GM18868 (cell line): ENCODE results near the gene ATRX.
"Not testable (repeated sequence)": the region's sequence is repeated elsewhere in the genome, so short reads cannot be mapped to it uniquely, and the experiment has no call there.

Experiments
- ATAC-seq: cut with Tn5 transposase; IDR thresholded peaks from one replicate; pipeline ENCODE4 v1.9.1; 2021; ENCODE audit warnings: mild to moderate bottlenecking, moderate library complexity; ENCODE audit not compliant: unreplicated experiment

Gene ATRX

DNA sequence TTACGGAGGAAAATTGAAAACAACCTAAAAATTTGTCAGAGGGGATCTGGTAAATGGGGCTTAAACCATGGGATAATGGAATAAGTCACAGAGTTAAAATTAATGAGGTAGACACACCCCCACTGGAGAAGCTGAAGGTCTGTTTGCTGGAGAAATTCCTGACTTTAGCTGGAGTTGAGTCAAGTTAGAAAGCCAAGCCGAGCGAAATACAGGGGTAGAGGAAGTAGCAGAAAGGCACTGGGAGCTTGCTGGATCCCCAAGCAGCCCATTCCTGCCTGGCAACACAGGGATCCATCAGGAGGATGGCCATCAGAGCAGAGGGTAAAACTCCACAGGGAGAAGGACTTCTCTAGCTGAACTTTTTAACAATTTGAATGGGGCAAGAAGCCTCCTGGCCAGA lies 163.8 kb downstream of the ATRX start:
- no peak for ATAC-seq

GRCh38 chrX:77621453-77621852 lies 164.6 kb downstream of the ATRX start:
- not testable (repeated sequence) for ATAC-seq

DNA sequence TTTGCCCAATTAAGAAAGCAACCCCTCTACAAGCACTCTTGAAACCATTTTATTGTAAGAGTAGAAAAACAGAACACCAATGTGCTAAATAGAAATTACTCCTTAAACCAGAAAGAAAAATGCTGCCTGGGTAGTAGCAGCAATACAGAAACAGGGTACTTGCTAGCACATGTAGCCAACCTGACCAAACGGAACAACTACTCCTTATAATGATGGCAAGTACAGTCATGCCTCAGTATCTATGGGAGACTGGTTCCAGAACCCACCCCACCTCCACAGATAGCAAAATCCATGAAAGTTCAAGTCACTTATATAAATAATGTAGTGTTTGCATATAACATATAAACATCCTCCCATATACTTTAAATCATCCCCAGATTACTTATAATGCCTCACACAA lies 168.8 kb downstream of the ATRX start:
- no peak for ATAC-seq

- ATAC-seq = no peak
Observed at GRCh38 chrX:77603635-77604336, 182.2 kb downstream of the ATRX start.

DNA sequence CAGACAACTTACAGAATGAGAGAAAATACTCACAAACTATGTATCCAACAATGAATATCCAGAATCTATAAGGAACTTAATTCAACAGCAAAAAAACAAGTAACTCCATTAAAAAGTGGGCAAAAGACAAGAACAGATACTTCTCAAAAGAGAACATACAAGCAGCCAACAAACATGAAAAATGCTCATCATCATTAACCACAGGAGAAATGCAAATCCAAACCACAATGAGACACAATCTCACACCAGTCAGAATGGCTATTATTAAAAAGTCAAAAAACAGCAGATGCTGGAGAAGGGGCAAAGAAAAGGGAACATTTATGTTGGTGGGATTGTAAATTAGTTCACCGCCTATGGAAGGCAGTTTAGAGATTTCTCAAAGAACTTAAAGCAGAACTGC lies 188.5 kb downstream of the ATRX start:
- no peak for ATAC-seq

- no peak for ATAC-seq
Observed at GRCh38 chrX:77597090-77597489, 188.9 kb downstream of the ATRX start.

DNA sequence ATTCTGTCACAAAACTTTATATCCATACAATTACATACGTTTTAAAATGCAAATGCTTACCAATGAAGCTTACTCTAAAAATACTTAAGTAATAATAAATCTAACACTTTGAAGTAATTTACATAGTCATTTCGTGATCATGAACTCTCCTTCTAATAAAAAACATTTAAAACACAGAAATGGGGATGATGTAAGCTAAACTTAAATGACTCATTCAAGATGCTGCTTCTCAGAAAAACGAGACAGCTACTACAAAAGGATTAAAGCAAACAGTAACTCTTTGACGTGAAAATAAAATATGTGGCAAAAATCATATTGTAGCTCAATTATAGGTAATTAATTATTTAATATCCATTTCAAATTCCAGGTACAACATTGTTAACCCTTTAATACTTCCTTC lies 190.2 kb downstream of the ATRX start:
- no peak for ATAC-seq

- ATAC-seq = no peak
Observed at GRCh38 chrX:77572322-77572721, 213.7 kb downstream of the ATRX start.

GRCh38 chrX:77565278-77565677 lies 220.7 kb downstream of the ATRX start:
- ATAC-seq = no peak

- no peak for ATAC-seq
Observed at GRCh38 chrX:77564823-77565222, 221.2 kb downstream of the ATRX start.

GRCh38 chrX:77561372-77561771 lies 224.6 kb downstream of the ATRX start:
- ATAC-seq = no peak

DNA sequence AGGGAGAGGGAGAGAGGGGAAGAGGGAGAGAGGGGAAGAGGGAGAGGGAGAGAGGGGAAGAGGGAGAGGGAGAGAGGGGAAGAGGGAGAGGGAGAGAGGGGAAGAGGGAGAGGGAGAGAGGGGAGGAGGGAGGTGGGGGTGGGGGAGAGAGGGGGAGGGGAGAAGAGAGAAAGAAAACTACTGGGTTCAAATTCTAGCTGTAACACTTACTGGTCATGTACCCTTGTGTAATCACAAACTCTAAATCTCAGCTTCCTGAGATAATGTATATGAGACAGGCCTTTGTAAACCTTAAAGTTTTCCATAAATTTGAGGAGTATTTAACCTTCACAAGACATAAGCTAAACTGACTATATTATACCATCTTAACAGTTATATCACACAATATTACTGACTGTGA lies 229.7 kb downstream of the ATRX start:
- ATAC-seq = no peak

DNA sequence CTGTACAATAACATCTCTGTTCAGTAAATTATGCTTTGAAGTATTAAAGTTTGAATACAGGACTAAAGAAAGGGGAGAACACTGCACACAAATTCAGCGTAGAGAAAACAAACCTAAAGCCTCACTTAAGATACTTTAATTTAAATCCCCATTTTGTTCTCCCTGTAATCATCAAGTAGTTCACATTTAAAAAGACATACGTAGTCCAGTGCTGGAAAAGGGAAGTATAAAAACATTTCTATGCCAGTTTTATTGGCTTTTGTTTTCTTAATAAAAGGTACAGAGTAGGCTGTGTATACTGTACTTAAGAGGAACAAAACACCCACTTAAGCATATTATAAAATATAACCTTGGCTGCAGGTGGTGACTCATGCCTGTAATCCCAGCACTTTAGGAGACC lies 237.3 kb downstream of the ATRX start:
- ATAC-seq = no peak

- not testable (repeated sequence) for ATAC-seq
Observed at GRCh38 chrX:77539778-77540177, 246.2 kb downstream of the ATRX start.

GRCh38 chrX:77531261-77531660 lies 254.8 kb downstream of the ATRX start:
- ATAC-seq = not testable (repeated sequence)

GRCh38 chrX:77528034-77528433 lies 258.0 kb downstream of the ATRX start:
- no peak for ATAC-seq

DNA sequence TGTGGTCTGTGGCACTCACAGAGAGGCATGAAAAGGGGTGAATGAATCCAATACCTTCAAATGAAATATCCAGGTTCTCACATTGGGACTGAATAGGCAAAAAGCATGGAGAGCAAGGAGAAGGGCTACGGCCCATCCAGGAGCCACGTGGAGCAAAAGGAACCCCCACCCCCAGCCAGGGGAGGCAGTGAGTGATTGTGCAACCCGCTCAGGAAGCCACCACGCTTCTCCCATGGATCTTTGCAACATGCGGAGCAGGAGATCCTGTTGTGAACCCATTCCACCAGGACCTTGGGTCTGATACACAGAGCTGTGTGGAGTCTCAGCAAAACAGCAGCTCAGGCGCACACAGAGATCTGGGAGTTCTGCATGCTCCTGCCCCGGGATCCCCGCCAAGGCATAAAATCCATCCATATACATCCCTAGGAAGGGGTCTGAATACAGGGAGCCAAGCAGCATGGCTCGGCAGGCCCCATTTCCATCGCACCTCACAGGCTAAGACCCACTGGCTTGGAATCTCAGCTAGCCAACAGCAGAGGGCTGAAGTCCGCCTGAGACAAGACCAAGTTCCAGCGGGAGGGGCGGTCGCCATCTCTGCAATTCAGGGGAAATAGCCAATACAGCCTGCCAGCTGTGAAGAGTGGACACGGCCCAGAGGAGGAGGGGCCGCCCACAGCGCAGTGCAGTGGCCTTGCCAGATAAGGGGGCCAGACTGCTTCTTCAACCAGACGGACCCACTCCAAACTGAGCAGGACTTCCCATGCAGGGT lies 258.6 kb downstream of the ATRX start:
- ATAC-seq = no peak

DNA sequence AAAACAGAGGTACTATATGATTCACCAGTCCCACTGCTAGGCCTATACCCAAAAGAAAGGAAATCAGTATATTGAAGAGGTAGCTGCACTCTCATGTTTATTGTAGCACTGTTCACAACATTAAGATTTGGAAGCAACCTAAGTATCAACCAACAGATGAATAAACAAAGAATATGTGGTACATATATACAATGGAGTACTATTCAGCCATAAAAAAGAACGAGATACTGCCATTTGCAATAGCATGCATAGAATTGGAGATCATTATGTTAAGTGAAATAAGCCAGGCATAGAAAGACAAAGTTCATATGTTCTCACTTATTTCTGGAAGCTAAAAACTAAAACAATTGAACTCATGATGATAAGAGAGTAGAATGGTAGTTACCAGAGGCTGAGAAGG lies 266.3 kb downstream of the ATRX start:
- ATAC-seq = no peak

DNA sequence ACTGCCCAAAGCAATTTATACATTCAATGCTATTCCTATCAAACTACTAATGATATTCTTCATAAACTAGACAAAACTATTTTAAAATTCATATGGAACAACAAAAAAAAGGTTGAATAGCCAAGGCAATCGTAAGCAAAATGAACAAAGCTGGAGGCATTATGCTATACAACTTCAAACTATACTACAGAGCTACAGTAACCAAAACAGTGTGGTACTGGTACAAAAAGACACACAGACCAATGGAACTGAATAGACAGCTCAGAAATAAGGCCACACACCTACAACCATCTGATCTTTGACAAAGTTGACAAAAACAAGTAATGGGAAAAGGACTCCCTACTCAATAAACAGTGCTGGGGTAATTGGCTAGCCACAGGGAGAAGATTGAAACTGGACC lies 271.8 kb downstream of the ATRX start:
- no peak for ATAC-seq

DNA sequence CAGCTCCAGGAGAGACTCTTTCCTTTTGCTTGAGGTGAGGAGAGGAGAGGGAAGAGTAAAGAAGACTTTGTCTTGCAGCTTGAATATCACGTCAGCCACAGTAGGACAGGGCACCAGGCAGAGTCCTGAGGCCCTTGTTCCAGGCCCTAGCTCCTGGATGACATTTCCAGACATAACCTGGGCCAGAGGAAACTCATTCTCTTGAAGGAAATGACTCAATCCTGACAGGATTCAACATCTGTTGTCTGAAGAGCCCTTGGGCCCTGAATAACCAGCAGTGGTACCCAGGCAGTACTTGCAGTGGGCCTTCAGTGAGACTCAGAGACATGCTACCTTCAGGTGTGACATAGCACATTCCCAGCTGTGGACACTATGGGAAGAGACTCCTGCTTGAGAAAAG lies 276.0 kb downstream of the ATRX start:
- ATAC-seq = no peak

DNA sequence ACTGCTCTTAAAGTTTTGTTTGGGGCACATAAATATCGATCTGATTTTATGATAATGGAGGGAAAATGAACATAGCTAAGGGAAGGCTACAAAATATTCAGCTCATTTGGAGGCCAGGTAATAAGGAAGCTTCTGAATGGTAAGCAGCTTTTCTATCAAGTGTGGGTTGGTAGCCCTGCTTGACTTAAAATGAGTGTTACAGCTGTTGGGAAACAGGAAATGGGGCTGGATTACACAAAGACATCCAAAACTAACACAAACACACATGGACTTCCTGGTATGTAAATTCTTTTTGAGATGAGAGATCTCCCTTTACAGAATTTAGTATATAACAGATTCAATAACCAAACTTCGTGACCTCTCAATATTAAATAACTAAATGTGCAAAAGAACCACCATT lies 280.8 kb downstream of the ATRX start:
- ATAC-seq = no peak

DNA sequence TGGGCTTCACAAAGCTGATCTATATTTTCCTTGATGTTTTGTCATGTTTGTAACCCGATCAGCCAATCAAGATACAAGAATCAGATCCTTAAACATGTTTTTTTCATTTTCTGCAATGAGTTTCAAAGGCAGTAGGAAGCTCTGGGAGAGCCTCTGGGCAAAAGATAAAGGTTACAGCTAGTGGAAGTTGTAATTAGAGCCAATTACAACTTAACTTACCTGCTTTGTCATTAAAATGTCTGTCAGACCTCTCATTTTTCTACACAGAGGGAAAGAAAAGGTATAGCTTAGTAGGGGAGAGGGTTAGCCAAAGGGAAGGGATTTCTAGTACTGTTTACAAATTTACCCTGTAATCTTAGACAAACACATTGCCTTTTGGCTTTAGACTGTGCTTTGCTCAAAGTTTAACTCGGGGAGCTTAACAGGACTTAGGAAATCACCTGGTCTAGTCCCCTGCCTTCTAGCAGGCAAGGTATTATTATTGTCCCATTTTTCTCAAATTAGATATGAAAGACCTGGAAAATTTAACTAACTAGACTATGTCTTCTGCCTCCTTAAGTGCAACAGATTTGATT lies 283.0 kb downstream of the ATRX start:
- no peak for ATAC-seq
